ENCODE data around the gene PRRT1.
"Not testable (repeated sequence)": the region's sequence is repeated elsewhere in the genome, so short reads cannot be mapped to it uniquely, and the experiment has no call there.

Gene PRRT1

DNA sequence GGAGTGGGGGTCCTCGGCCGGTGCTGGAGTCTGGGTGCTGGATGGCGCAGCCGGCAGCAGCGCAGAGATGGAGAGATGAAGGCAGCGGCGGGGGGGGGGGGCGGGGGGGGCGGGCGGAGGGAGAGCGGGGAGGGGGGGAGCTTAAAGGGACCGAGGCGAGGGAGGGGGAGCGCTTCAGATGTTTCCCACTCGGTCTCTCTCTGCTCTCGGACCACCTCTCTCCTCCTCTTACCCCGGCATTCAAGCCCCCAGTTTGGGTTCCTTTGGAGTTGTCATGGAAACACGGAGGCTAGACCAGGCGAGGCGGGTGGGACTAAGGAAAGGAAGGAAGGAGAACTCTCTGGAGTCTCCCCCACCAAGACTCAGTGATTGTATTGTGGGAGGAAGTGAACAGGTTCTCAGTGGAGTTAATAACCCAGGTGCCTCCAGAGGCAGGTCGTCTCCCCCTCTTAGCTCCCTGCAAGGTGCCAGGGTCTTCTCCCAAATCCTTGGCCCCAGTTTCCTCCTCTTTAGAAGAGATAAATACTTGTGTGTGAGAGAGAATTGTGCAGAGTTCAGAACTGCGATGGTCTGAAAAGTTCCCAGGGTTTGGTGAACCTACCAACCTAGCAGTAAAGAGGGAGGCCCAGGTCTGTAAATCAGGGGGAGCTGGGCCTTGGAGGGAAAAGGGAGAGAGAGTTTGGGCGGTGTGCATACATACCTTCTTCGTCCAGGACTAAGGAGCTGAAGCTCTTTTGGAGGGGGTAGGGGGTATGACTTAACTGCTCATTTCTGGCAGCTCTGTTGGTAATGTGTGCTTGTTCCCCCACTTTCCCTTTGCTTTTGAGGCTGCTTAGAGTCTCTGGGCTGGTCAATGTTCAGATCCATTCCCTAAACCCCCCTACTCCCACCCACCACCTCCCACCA lies at the start of gene PRRT1:
TSS of gene PRRT1 (minus strand) at position 77 of the 906 bp plus-strand sequence. CDS start 112 bp downstream, outside the sequence.
- DNase-seq = no peak

- no peak for DNase-seq
Observed at GRCh38 chr6:32200711-32201475, 49.2 kb upstream of the PRRT1 start.

- no peak for DNase-seq
Observed at GRCh38 chr6:32198866-32199265, 47.1 kb upstream of the PRRT1 start.

DNA sequence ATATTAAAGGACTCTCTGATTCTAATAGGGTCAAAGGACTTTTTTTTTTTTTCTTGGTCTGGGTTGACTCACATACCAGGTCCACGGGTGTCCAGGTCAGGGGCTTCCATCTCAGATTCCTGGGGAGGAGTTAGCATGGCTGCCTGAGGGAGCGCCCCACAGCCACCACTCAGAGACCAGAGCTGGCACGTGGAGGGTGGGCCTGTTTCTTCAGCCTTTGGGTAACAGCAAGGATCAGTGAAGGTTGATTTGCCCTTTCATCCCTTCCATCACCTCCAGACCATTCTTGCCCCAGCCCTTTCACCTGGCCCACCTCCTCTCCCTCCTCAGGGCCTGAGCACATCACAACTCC lies 46.6 kb upstream of the PRRT1 start:
- no peak for DNase-seq

DNA sequence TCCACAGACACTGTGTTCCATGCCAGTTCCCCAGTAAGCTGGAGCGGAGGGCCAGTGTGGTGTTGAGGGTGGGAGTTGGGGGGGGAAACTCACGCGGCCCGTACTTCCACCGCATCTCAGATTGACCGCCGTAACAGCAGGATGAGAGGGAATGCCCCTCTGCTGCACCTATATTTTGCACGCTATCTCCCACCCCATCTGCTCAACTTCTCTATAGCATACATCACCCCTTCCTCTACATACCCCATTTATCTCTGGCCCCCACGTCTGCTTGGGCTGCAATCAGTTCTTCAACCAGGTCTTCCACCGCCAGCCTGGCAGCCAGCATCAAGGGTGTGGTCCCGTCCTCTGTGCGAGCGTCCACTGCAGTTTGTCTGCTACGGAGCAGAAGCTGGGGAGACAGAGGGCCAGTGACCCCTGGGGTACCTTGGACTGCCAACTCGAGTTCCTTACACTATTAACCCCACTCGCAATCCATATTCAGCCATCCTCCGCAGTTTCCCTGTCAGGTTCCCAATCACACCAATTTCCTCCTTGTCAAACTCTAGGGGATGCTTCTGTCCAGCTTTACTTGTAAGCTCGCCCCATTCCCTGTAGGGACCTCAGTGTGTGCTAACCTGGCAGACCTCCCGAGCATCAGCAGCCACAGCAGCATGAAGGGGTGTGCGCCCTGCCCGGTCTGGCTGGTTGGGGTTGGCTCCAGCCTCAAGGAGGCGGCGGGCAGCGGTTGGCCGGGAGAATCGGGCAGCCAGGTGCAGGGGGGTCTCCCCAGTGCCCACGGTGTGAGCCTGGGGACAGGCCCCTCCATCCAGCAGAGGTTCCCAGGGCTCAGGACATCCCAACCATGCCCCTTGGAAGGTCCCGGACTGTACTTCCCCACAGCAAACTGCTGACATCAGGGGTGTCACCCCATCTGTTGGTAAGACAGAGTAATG lies 45.2 kb upstream of the PRRT1 start:
- no peak for DNase-seq

GRCh38 chr6:32195902-32196681 lies 44.4 kb upstream of the PRRT1 start:
- peak in 3 of 4 experiments; percentile 30 to 40 (median 32) for DNase-seq

GRCh38 chr6:32195652-32195901 lies 43.8 kb upstream of the PRRT1 start:
- DNase-seq = peak; percentile 100

GRCh38 chr6:32194825-32195651 lies 43.3 kb upstream of the PRRT1 start:
- no peak for DNase-seq

DNA sequence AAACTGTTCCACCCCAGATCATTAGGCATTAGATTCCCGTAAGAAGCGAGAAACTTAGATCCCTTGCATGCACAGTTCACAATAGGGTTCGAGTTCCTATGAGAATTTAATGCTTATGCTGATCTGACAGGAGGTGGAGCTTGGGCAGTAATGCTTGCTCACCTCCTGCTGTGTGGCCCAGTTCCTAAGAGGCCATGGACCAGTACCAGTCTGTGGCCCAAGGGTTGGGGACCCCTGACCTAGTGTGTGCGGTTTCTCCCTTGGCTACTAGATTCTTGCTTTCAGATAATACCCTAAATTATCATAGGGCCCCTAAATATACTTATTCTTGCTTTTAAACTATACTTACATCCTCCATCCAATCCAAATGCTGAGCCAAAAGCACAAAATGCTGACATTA lies 42.6 kb upstream of the PRRT1 start:
- DNase-seq = no peak

- not testable (repeated sequence) for DNase-seq
Observed at GRCh38 chr6:32193096-32193495, 41.4 kb upstream of the PRRT1 start.

GRCh38 chr6:32192608-32193039 lies 40.9 kb upstream of the PRRT1 start, which contains the start of gene GPSM3:
Gene GPSM3, minus strand, starts transcription at chr6:32192643. Its CDS starts 130 bp downstream, at chr6:32192513.
- peak in 2 of 4 experiments; percentile 35 to 36 for DNase-seq

DNA sequence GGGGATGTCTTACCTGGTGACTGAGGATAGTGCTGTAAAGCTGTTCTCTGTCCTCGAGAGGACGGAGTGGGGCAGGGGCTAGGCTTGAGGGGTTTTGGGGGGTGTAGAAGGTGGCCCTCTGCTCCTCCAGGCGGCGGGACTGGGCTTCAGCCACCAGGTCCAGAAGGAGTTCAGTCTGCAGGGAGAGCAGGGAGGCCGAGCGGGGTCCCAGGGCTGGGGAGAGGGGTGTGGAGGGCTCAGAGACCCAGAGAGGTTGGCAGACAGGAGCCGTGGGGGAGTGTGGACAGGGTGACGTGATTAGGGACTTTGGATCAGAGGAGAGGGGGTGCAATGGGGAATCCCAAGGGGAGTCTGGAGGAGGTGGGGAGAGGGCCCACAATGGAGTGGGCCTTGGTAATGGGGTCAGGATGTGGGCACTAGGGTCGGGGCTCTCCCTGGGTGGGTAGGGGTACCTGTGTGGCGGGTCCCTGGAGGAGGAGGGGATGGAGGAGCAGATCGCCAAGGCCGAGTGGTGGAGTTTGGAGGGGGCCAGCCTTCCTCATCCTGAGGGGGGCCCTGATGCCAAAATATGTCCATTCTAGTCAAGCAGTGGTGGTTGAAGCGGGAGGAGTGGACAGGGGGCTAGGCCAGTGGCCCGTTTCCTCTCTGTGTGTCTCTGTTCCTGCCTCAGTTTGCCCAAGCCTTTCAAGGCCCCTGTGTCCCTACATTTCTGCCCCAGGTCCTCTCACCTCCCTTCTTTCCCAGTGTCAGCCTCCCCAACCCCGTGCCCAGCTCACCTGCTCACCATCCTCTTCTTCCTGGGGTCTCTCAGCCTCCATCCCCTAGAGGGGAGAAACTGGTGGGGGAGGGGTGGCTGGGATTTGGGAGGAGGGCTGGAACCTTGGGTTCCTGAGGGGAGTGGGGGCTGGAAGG lies 40.2 kb upstream of the PRRT1 start:
- no peak for DNase-seq

GRCh38 chr6:32190911-32191677 lies 39.4 kb upstream of the PRRT1 start:
- DNase-seq = no peak

- peak; percentile 56 to 69 (median 62) for DNase-seq
Observed at GRCh38 chr6:32190054-32190851, 38.5 kb upstream of the PRRT1 start, which contains the start of gene PBX2. Gene PBX2, minus strand, starts transcription at chr6:32190202. Its CDS starts 287 bp downstream, at chr6:32189915.

- no peak for DNase-seq
Observed at GRCh38 chr6:32189742-32190053, 38.0 kb upstream of the PRRT1 start.

- DNase-seq = no peak
Observed at GRCh38 chr6:32189069-32189741, 37.5 kb upstream of the PRRT1 start.

GRCh38 chr6:32188381-32189068 lies 36.8 kb upstream of the PRRT1 start:
- no peak for DNase-seq

Data from activated CD4-positive, CD25-positive, alpha-beta regulatory T cell (primary cell).